GM18873 (cell line): ENCODE data around the gene CYB5A.
"Not testable (repeated sequence)": the region's sequence is repeated elsewhere in the genome, so short reads cannot be mapped to it uniquely, and the experiment has no call there.

Experiments used
- ATAC-seq: cut with Tn5 transposase; IDR thresholded peaks from one replicate; pipeline ENCODE4 v1.9.1; 2021; ENCODE audit warnings: mild to moderate bottlenecking, moderate library complexity, moderate number of reproducible peaks; ENCODE audit not compliant: unreplicated experiment, low FRiP score

The CYB5A gene, protein sequence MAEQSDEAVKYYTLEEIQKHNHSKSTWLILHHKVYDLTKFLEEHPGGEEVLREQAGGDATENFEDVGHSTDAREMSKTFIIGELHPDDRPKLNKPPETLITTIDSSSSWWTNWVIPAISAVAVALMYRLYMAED

DNA sequence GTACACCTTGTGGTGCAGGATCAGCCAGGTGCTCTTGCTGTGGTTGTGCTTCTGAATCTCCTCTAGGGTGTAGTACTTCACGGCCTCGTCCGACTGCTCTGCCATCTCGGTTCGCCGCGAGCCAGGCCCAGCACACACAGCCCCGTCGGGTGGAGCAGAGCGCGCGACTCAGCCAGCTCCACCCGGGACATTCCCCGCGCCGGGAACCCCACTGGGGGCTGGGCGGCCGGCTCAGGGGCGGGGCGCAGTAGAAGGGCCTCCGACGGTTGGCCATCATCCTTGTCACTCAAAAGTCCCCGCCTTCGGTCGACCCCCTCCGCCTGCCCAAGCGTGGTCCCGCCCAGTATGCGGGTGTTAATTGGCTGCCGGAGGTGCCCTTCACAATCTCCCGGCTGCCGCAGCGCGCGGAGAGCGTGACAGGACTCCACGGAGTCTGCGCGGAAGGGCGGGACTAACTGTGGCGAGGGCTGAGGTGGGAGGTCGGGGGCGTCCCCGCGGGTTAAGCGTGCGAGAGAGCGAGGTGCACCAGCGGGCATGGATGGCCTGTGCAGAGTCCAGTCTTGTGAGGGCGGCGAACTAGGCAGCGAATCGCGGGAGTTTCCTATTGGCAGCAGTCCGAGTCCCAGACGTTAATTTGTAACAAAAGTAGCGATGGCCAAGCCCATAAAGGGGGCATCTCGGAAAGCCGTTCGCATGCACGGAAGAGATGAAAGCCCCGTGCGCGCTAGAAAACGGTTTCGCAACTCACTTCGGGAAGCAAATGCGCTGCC lies at the start of gene CYB5A:
Gene CYB5A, minus strand, starts transcription at position 193 of the 770 bp plus-strand sequence. Its CDS starts 88 bp downstream, at position 105.
- ATAC-seq = peak; percentile 100

DNA sequence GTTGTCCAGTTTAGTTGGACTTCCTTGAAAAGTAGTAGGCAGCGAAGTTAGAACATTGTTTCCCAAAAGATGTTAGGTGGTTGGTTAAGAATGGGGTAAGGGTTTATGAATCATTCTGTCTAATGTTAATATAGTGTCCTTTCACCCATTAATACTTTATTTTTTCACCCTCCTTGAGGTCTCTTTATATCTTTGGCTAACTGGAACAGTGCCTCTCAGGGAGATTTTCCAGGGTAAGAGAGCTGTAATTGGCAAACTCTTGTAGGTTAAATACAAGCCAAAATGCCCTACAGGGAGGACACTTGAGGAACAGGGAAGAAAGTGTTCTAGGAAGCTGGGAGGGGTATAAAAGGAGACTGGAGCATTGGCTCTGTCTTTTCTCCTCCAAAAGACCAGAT lies 46.1 kb upstream of the CYB5A start:
- no peak for ATAC-seq

DNA sequence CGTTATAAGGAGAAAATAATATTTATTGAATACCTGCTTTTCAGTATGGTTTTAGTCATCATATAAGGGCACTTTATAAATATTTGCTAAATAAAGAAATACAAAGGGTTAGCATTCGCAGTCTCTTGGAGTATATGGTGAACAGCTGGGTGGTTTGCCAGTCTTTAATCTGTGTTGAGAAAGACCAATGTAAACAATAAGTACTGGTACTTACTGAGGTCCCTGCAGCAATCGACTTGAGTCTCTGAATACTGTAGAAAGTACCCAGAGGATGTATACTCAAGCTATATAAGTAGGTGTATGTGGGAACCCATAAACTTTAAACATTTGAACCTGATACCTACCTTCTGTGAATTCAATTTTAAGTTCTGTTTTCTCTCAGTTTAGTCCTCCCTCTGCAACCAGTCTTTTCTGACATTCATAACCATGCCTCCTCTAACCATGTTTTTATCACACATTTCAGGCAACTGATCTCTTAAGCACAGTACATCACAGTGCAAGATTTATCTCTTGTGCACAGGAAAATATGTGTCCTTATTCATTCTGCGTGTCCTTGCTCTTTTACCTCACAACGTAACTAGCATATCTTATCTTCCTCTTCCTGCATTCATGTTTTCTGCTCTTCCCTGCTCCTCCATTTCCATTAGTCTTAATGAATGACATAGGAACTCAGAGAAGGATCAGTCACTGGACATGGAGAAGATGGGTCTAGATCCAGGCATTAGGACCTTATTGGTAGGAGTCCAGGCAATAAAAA lies 45.6 kb upstream of the CYB5A start:
- ATAC-seq = no peak

DNA sequence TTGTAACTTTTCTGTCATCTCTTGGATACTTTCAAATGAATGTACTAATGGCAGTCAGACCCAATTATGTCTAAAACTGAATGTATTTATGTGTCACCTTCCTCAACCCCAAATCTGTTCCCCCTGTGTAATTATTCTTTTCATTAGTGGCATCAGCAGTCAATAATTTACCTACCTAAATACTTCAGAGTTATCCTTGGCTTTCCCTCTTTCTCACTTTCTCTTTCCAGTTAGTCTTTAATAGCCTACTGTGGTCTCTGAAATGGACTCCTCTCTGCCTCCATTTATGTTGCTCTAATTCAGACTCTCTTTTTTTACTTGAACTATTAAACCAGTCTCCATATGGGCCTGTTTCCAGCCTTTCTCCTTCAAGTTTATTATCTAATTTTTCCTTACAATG lies 44.9 kb upstream of the CYB5A start:
- ATAC-seq = no peak

DNA sequence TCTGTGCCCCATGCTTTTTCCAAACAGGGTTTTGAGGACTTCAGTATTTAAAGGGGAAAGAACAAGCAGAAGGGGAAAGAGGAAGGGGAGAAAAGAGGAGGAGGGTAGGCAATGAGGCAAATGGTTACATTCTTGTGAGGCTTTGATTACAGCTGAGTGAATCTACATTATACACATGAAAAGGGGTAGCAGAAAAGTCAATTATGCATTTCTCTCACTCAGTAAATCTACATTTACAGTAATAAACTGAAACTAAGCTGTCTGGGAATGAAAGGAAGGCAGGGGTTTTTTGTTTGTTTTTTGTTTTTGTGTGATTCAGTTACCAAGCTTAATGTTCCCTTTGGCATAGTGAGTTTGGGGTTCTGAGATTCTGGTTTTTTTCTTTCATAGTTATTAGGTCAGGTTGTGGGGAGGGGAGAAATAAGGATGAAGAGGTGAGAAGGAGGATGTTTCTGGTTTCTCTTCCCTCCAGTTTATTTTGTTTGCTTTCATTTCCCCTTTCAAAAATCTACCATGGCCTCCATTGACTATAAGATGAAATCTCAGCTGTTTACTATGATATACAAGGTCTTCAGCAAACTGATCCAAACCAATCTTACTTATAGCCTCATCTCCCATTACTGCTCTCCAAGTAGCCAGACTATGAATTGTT lies 42.6 kb upstream of the CYB5A start:
- ATAC-seq = no peak

DNA sequence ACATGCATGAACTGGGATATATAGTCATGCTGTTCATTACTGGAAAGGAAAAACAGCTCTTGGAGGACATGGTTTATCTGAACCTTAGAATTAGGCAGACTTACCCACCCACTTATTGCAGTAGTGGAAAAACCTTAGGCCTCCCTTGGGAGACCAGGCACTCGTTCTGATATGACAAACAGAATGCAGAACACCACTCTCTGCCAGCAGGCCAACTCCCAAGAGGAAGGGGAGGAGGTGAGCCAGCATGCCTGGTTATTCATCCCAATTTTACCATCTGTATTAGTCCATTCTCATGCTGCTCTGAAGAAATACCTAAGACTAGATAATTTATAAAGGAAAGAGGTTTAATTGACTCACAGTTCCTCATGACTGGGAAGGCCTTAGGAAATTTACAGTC lies 41.3 kb upstream of the CYB5A start:
- no peak for ATAC-seq

DNA sequence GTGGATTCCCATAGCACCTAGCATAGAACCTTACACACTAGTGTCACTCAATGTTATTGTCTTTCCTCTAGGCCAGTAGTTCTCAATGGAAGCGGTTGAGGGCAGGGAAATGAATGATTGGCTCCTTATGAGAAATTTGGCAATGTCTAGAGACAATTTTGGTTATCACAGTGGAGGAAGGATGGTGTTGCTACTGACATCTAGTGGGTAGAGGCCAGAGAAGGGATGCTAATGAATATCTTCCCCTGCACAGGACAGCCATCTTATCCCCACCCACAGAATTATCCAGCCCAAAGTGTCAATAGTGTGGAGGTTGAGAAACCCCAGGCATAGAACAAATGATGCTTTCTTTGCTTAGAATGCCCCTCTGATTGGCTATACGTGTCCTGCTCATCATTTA lies 39.6 kb upstream of the CYB5A start:
- no peak for ATAC-seq

DNA sequence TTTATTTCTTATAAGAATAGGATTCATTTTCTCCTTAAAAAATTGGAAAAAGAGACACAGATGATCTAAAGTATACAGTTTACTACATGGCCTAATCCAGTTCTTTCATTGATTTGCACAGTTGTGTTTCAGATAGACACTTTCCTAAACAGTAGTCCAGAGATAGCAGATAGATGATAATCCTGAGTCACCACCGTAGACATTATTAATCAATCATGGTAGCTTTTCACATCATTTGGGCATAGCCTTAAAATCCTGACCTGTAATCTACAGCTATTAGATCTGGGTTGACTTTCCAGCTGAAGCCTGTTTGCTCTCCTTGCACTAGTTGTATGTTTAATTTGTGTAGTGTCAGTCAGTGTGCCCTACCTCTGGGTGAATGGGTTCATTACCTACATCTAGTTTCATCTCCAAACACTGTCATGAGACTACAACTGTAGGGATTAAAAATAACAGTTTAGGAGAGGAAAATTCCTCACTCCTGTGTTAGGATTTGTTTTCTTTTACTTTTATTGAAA lies 38.0 kb upstream of the CYB5A start:
- ATAC-seq = no peak

DNA sequence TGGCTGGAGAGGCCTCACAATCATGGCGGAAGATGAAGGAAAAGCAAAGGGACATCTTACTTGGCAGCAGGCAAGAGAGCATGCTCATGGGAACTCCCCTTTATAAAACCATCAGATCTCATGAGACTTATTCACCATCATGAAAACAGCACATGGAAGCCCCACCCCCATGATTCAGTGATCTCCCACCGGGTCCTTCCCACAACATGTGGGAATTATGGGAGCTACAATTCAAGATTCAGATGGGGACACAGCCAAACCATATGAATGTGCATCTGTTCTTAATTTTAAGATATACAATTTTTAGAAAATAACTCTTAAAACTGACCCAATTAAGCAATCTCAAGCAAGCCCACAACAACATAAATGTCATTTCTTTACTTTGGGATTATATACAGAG lies 36.4 kb upstream of the CYB5A start:
- no peak for ATAC-seq

DNA sequence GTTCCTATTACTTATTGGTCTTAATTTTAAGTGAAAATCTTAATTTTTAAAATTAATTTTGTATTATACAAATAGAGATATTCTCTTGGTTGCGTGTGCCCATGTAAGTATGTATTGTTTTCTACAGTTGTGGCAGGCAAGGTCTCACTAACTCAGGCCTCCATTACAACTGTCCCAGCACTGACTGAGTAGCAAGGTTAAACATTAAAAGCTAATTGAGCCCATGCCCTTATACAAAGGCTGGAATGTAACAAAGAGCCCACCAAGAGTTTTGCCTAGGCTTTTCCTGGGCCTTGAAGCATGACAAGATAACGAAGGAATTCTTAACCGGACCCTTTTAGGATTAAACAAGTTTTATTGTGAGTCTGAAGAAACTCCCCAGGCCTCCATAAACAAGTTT lies 35.0 kb upstream of the CYB5A start:
- not testable (repeated sequence) for ATAC-seq

DNA sequence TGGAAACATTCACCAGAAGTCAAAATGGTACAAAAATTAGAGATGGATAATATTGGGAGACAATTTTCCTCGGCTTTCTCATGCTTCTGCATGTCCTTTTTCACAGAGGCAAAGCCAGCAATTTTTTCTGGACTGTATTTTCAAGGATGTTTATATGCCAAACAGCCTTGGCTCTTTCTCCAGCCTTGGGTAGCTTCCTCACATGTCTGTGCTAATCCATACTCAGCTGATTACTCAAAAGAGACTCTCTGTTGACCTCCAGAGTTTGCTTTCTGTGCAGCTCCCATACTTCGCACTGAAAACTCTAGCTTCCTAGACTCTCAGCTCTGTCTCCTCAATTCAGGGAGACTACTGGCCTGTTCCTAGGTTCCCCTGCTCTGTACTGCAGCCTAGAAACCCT lies 34.5 kb upstream of the CYB5A start:
- no peak for ATAC-seq

DNA sequence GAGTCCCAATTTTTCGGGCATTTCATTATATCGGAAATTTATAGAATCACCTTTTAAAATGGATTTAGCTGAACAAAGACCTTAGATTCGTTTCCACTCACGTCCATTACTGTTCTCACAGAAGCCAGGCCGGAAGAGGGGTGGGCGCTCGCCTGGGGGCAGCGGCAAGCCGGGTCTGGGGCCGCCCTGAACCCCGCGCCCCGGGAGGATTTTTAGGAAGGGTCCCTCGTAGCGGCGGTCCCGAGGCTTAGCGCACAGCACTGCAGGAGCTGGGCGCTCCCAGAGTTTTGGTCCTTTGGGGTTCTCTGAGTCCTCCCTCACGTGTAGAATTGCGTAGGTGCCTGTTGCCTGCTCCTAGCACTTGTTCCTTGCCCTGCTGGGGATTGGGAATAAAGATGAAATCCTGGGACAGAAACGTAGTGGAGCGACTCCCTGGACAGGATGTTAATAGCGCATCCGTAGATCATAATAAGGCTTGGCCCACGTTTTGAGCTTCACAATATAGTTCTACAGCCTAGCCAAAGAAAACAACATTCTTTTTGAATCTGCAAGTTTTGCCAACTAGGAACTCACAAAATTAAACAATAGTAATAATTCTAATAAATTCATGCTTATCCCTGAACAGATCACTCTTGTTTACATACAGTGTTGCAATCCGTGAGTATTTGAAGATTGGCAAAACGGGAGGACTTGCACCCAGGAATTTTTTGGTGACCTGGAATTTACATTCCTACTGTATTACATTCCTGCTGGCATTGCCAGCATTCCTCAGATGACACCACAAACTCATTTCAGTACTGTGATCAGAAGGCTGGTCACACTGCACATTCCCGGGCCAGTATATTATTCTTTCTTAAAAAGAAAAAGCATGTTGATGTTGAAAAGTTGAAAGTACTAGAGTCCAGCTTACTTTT lies 24.8 kb upstream of the CYB5A start:
- no peak for ATAC-seq

DNA sequence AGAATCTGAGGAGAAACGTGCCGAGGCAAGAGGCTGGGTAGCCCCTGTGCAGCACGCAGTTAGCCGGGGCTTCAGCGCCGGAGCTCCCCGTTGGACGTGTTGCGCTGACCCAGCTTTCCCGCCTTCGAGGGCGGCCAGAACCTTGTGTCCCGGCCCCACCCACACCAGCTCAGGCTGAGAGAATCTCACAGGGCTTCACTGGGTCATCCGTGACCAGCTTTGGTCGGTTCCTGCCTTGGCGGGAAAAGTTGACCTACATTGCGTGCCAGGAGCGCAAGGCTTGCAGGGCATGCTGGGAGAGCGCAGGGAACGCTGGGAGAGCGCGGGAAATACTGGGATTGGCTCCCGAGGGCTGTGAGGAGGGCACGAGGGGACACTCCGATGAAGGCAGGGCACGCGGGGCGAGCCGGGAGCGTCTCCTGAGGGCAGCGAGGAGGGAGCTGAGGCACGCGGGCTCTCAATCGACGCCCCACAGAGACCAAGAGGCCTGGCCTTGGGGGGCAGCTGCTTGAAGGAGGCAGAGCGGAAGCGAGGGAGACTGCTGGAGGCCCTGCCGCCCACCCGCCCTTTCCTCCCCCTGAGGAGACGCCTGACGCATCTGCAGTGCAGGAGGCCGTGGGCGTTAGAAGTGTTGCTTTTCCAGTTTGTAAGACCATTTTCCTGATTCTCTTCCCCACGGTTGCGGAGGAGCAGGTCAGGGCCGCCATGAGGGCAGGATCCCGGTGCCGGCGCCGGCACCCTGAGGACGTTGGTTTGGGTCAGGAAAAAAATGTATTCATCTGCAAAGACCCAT lies 23.9 kb upstream of the CYB5A start, which contains the start of gene C18orf63:
Gene C18orf63, plus strand, starts transcription at position 376 of the 793 bp plus-strand sequence. CDS start 2,027 bp downstream, outside the sequence.
- no peak for ATAC-seq

DNA sequence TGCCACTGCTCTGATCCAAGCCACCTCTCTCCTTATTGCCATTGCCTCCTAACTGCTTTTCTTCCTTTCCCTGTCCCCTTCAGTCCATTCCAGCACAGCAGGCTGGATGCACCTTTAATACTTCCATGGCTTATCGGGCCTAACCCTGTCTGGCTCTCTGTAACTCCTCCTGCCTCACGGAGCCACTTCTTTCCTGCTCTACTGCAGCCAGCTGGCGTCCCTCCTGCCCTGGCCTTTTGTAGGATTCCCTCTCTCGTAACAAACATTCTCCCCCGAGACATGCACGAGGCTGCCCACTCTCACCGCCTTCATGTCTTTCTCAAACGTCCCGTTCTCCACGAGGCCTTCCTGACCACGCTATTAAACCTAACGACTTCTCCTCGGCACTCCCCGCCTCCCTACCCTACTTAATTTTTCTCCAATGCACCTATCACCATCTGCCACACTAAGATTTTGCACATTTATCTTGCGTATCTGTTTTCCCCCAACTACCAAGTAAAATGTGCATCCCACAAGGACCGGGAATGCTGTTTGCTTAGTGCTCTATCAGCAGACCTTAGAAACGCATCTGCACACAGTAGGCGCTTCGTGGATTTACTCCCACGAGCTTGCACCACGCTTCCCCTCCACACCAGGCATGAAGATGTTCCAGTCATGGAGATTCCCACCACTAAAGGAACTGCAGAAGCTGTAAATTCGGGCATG lies 23.1 kb upstream of the CYB5A start:
- ATAC-seq = no peak

DNA sequence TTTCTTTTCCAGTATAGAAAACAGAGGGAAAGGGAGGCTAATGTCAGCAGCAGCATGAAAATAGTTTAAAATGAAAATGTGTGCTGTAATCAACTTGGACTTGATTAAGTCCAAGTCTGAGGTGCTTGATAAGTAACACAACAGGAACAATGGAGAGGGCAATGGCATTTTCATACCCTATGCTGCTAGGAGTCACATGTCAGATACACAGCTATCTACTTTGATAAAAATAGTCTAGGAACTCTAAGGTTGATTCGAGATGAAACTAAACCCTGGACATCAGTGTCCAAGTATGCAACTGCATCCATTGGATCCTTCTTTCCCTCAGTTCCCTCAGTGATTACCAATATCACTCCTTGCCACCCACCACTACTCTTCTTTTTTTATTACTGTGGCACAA lies 19.2 kb upstream of the CYB5A start:
- ATAC-seq = no peak

DNA sequence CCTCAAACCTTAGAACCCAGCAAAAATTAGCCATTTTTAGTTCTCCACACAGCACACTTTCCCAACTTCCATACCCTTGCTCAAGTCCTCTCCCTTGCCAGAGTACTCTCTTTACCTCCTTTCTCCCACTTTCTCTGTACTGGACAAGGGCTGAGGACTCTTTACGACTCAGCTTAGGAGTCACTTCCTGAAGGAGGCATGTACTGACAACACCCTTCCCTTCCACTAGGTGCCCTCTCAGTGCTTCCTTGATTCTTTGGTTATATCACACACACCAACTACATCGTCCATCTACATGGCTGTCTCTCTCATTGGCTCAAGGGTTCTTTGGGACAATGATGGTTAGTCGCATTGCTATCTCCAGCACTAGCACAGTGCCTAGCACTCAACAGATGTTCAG lies 18.6 kb upstream of the CYB5A start:
- ATAC-seq = peak; percentile 71

DNA sequence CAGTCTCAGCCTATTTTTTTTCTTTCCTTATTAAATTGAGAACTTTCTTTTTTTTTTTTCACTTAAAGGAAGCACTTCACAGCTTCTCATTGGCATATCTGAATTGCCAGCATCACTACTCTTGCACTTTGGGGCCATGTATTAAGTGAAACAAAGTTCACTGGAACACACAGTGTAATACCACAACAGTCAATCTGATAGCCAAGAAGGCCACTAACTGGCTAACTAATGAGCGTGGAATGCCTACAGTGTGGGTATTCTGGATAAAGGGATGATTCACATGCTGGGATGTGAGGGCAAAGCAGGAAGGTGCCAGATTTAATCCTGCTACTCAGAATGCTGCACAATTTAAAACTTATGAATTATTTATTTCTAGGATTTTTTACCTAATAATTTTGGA lies 12.2 kb upstream of the CYB5A start:
- ATAC-seq = no peak

DNA sequence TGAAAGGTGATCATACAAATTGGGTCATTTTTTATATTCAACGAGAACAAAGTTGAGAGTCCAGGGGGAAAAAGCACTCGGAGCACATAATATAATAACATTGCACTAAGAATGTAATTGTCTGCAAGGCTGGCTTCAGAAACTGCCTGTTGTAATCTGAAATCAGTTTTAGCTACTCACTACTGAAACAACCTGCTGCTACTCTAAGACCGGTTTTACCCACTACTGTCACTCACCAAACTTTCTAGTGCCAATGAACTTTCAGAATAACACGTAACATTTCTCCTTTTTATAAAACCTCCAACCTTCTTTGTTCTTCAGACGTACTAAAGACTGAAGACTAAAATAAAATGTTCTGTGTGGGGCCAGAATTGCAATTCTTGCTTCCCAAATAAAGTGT lies 11.5 kb upstream of the CYB5A start:
- no peak for ATAC-seq
